ENCODE results near the gene TOP2B.
A peak's percentile ranks its signal among the peaks of the same experiment; 100 is the strongest.

TOP2B gene

GRCh38 chr3:25683882-25684281 lies 19.2 kb upstream of the TOP2B start:
- H3K4me3 Mint-ChIP-seq: no peak overlapping the region
- no peaks in the 10 kb centered on the region for H3K27me3 Mint-ChIP-seq
- no peak overlapping the region for H3K27ac Mint-ChIP-seq
- H3K36me3 Mint-ChIP-seq (ENCODE audit: low read depth): no peaks in the 10 kb centered on the region
- H3K4me1 Mint-ChIP-seq (ENCODE audit: low read depth): no peaks in the 10 kb centered on the region
- no peaks in the 10 kb centered on the region for H3K9me3 Mint-ChIP-seq
- no peak for DNase-seq

- Mint-ChIP-seq H3K36me3 (ENCODE audit: low read depth) (no peaks in the 10 kb centered on the region), H3K9me3 (no peaks in the 10 kb centered on the region), H3K27ac (no peak overlapping the region), H3K4me1 (ENCODE audit: low read depth) (no peaks in the 10 kb centered on the region), H3K4me3 (no peak overlapping the region), H3K27me3 (no peaks in the 10 kb centered on the region)
- DNase-seq: no peak
Observed at GRCh38 chr3:25683410-25683809, 18.7 kb upstream of the TOP2B start.

- Mint-ChIP-seq H3K9me3 (no peaks in the 10 kb centered on the region), H3K27ac (no peak overlapping the region), H3K36me3 (ENCODE audit: low read depth) (no peaks in the 10 kb centered on the region), H3K4me1 (ENCODE audit: low read depth) (no peaks in the 10 kb centered on the region), H3K4me3 (no peak overlapping the region), H3K27me3 (no peaks in the 10 kb centered on the region)
- no peak for DNase-seq
Observed at GRCh38 chr3:25679642-25680302, 15.1 kb upstream of the TOP2B start.

GRCh38 chr3:25679166-25679565 lies 14.5 kb upstream of the TOP2B start:
- Mint-ChIP-seq H3K4me3 (no peak overlapping the region), H3K9me3 (no peaks in the 10 kb centered on the region), H3K36me3 (ENCODE audit: low read depth) (no peaks in the 10 kb centered on the region), H3K4me1 (ENCODE audit: low read depth) (no peaks in the 10 kb centered on the region), H3K27me3 (no peaks in the 10 kb centered on the region), H3K27ac (no peak overlapping the region)
- no peak for DNase-seq

- no peaks in the 10 kb centered on the region for H3K27me3 Mint-ChIP-seq
- no peak overlapping the region for H3K4me3 Mint-ChIP-seq
- no peak for DNase-seq
- no peaks in the 10 kb centered on the region for H3K36me3 Mint-ChIP-seq (ENCODE audit: low read depth)
- no peaks in the 10 kb centered on the region for H3K4me1 Mint-ChIP-seq (ENCODE audit: low read depth)
- H3K27ac Mint-ChIP-seq: no peak overlapping the region
- H3K9me3 Mint-ChIP-seq: no peaks in the 10 kb centered on the region
Observed at GRCh38 chr3:25678581-25678980, 13.9 kb upstream of the TOP2B start.

GRCh38 chr3:25677121-25677520 lies 12.4 kb upstream of the TOP2B start:
- H3K4me3 Mint-ChIP-seq: no peak overlapping the region
- H3K27ac Mint-ChIP-seq: no peak overlapping the region
- no peaks in the 10 kb centered on the region for H3K36me3 Mint-ChIP-seq (ENCODE audit: low read depth)
- H3K9me3 Mint-ChIP-seq: no peaks in the 10 kb centered on the region
- H3K27me3 Mint-ChIP-seq: no peaks in the 10 kb centered on the region
- H3K4me1 Mint-ChIP-seq (ENCODE audit: low read depth): no peaks in the 10 kb centered on the region
- no peak for DNase-seq

GRCh38 chr3:25674670-25675069 lies 10.0 kb upstream of the TOP2B start:
- Mint-ChIP-seq H3K4me3 (no peak overlapping the region), H3K27ac (no peak overlapping the region), H3K4me1 (ENCODE audit: low read depth) (no peaks in the 10 kb centered on the region), H3K9me3 (no peaks in the 10 kb centered on the region), H3K36me3 (ENCODE audit: low read depth) (no peaks in the 10 kb centered on the region), H3K27me3 (no peaks in the 10 kb centered on the region)
- DNase-seq: no peak

- Mint-ChIP-seq H3K27ac (no peak overlapping the region), H3K4me3 (no peak overlapping the region), H3K36me3 (ENCODE audit: low read depth) (no peaks in the 10 kb centered on the region), H3K9me3 (no peaks in the 10 kb centered on the region), H3K4me1 (ENCODE audit: low read depth) (no peaks in the 10 kb centered on the region), H3K27me3 (no peaks in the 10 kb centered on the region)
- DNase-seq: no peak
Observed at GRCh38 chr3:25673738-25674298, 9.1 kb upstream of the TOP2B start.

GRCh38 chr3:25665315-25666280 lies 891 bp upstream of the TOP2B start:
- no peak for DNase-seq
- Mint-ChIP-seq H3K27me3 (no peaks in the 10 kb centered on the region), H3K4me3 (peak overlapping the region; percentile 89), H3K9me3 (no peaks in the 10 kb centered on the region), H3K27ac (peak overlapping the region; percentile 100), H3K36me3 (ENCODE audit: low read depth) (peaks cover 19% of the 10 kb centered on the region), H3K4me1 (ENCODE audit: low read depth) (peaks cover 39% of the 10 kb centered on the region)

- H3K4me3 Mint-ChIP-seq: peak overlapping the region; percentile 89
- H3K36me3 Mint-ChIP-seq (ENCODE audit: low read depth): peaks cover 19% of the 10 kb centered on the region
- peak; percentile 80 for DNase-seq
- no peaks in the 10 kb centered on the region for H3K9me3 Mint-ChIP-seq
- H3K4me1 Mint-ChIP-seq (ENCODE audit: low read depth): peaks cover 52% of the 10 kb centered on the region
- peak overlapping the region; percentile 100 for H3K27ac Mint-ChIP-seq
- H3K27me3 Mint-ChIP-seq: no peaks in the 10 kb centered on the region
Observed at GRCh38 chr3:25663869-25664811, 567 bp downstream of the TOP2B start.

GRCh38 chr3:25663347-25663868 lies 1.3 kb downstream of the TOP2B start:
- H3K27ac Mint-ChIP-seq: peak overlapping the region; percentile 92
- peak overlapping the region; percentile 89 for H3K4me3 Mint-ChIP-seq
- no peaks in the 10 kb centered on the region for H3K9me3 Mint-ChIP-seq
- DNase-seq: no peak
- peaks cover 21% of the 10 kb centered on the region for H3K36me3 Mint-ChIP-seq (ENCODE audit: low read depth)
- H3K27me3 Mint-ChIP-seq: no peaks in the 10 kb centered on the region
- H3K4me1 Mint-ChIP-seq (ENCODE audit: low read depth): peaks cover 59% of the 10 kb centered on the region

GRCh38 chr3:25662736-25663320 lies 1.9 kb downstream of the TOP2B start:
- peak overlapping the region; percentile 92 for H3K27ac Mint-ChIP-seq
- H3K27me3 Mint-ChIP-seq: no peaks in the 10 kb centered on the region
- no peak for DNase-seq
- H3K9me3 Mint-ChIP-seq: no peaks in the 10 kb centered on the region
- peaks cover 21% of the 10 kb centered on the region for H3K36me3 Mint-ChIP-seq (ENCODE audit: low read depth)
- H3K4me1 Mint-ChIP-seq (ENCODE audit: low read depth): peaks cover 60% of the 10 kb centered on the region
- peak overlapping the region; percentile 89 for H3K4me3 Mint-ChIP-seq

- no peaks in the 10 kb centered on the region for H3K9me3 Mint-ChIP-seq
- H3K27ac Mint-ChIP-seq: peak overlapping the region; percentile 12
- H3K36me3 Mint-ChIP-seq (ENCODE audit: low read depth): peaks cover 21% of the 10 kb centered on the region
- H3K4me1 Mint-ChIP-seq (ENCODE audit: low read depth): peaks cover 65% of the 10 kb centered on the region
- H3K4me3 Mint-ChIP-seq: peak overlapping the region; percentile 89
- H3K27me3 Mint-ChIP-seq: no peaks in the 10 kb centered on the region
- no peak for DNase-seq
Observed at GRCh38 chr3:25661694-25662437, 2.8 kb downstream of the TOP2B start.

All from activated T-cell treated with anti-CD3 and anti-CD28 coated beads, Interleukin-2, amount 50 U/mL, for 24 hours (primary cell).